ENCODE measurements around the gene TRAPPC6A. TPM values are rescaled to one million over a fixed set of nuclear protein-coding genes. Genes with fewer than 3 reads are reported as not detected.
A peak's percentile ranks its signal among the peaks of the same experiment; 100 is the strongest.

The TRAPPC6A gene
- total RNA-seq, 1 experiment from 2014 or later: 59.7 TPM

DNA sequence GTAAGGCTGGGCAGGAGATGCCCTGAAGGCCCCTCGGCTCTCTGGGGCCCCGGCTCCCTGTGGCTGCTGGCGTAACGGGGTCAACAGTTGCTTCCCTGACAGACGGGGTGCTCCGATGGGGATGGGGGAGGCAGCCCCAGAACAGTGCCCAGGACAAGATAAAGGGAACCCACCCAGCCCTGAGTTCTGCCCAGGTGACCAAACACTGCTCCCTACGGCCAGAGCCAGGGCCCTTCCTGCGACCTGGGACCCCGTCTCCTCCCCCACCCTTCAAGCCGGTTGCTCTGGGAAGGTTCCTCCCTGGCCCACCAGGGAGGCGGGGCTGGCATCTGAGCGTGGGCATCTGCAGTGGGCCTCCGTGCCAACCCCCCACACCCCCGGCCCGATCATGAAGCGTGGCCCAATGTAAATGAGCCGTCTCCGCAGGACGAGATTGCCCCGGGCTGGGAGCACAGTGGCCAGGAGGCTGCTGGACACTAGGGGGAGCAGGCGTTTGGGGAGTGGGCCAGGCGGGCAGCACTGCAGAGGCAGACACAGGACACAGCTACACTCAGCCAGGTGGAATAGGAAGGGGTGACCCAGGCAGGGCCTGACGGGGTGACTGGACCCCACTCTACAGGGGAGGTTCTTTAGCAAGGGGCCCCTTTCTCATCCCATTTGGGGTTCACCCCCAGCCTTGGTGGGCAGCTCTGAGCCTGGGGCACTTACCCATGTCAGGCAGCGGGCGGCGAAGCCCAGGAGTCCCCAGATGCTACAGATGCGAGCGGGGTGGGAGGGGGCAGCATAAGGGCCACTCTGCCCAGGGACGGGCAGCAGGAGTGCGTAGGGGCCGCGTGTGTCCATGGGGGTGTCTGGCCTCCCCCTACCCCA lies 16.1 kb downstream of the TRAPPC6A start (continued):
- TF ChIP-seq AFF4 (CRISPR knock-in tag; IDR thresholded peaks at IDR 0.05; ENCODE audit: borderline replicate concordance) (no peak), ZNF416 (CRISPR knock-in tag; IDR thresholded peaks at IDR 0.05) (no peak), GTF2I (CRISPR knock-in tag; conservative IDR thresholded peaks at IDR 0.05) (no peak), ZNF232 (CRISPR knock-in tag; IDR thresholded peaks at IDR 0.05) (no peak), PRDM15 (CRISPR knock-in tag; IDR thresholded peaks at IDR 0.05) (no peak), ZNF219 (CRISPR knock-in tag; IDR thresholded peaks at IDR 0.05; ENCODE audit: borderline replicate concordance) (no peak), RELA (CRISPR knock-in tag; IDR thresholded peaks at IDR 0.05; ENCODE audit: borderline replicate concordance) (0 out of 2 replicates have a peak, but pooled peaks have one; percentile 52), ZNF121 (CRISPR knock-in tag; IDR thresholded peaks at IDR 0.05) (peak; percentile 37; the same call in 1 of the 2 replicates), ZNF671 (CRISPR knock-in tag; IDR thresholded peaks at IDR 0.05) (no peak), NFE2L1 (CRISPR knock-in tag; IDR thresholded peaks at IDR 0.05) (no peak), FOXK1 (CRISPR knock-in tag; IDR thresholded peaks at IDR 0.05) (no peak), ZNF396 (CRISPR knock-in tag; IDR thresholded peaks at IDR 0.05; ENCODE audit: borderline replicate concordance) (no peak), ATF6 (CRISPR knock-in tag; IDR thresholded peaks at IDR 0.05) (no peak)
- TF ChIP-seq, protein P1, sequence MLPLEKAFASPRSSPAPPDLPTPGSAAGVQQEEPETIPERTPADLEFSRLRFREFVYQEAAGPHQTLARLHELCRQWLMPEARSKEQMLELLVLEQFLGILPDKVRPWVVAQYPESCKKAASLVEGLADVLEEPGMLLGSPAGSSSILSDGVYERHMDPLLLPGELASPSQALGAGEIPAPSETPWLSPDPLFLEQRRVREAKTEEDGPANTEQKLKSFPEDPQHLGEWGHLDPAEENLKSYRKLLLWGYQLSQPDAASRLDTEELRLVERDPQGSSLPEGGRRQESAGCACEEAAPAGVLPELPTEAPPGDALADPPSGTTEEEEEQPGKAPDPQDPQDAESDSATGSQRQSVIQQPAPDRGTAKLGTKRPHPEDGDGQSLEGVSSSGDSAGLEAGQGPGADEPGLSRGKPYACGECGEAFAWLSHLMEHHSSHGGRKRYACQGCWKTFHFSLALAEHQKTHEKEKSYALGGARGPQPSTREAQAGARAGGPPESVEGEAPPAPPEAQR (CRISPR knock-in tag; IDR thresholded peaks at IDR 0.05): no peak
- TF ChIP-seq, protein P2, sequence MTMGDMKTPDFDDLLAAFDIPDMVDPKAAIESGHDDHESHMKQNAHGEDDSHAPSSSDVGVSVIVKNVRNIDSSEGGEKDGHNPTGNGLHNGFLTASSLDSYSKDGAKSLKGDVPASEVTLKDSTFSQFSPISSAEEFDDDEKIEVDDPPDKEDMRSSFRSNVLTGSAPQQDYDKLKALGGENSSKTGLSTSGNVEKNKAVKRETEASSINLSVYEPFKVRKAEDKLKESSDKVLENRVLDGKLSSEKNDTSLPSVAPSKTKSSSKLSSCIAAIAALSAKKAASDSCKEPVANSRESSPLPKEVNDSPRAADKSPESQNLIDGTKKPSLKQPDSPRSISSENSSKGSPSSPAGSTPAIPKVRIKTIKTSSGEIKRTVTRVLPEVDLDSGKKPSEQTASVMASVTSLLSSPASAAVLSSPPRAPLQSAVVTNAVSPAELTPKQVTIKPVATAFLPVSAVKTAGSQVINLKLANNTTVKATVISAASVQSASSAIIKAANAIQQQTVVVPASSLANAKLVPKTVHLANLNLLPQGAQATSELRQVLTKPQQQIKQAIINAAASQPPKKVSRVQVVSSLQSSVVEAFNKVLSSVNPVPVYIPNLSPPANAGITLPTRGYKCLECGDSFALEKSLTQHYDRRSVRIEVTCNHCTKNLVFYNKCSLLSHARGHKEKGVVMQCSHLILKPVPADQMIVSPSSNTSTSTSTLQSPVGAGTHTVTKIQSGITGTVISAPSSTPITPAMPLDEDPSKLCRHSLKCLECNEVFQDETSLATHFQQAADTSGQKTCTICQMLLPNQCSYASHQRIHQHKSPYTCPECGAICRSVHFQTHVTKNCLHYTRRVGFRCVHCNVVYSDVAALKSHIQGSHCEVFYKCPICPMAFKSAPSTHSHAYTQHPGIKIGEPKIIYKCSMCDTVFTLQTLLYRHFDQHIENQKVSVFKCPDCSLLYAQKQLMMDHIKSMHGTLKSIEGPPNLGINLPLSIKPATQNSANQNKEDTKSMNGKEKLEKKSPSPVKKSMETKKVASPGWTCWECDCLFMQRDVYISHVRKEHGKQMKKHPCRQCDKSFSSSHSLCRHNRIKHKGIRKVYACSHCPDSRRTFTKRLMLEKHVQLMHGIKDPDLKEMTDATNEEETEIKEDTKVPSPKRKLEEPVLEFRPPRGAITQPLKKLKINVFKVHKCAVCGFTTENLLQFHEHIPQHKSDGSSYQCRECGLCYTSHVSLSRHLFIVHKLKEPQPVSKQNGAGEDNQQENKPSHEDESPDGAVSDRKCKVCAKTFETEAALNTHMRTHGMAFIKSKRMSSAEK (CRISPR knock-in tag; IDR thresholded peaks at IDR 0.05; ENCODE audit: borderline replicate concordance): no peak
